Naive thymus-derived CD8-positive, alpha-beta T cell (primary cell): ENCODE data around the gene CTBP1. TPM values are rescaled to one million over a fixed set of nuclear protein-coding genes. Genes with fewer than 3 reads are reported as not detected.
A peak's percentile ranks its signal among the peaks of the same experiment; 100 is the strongest.

Experiments
- ATAC-seq, 2 donors: fragments of 150-1000 bp; cut with Tn5 transposase in 1 of 2; sonication (Bioruptor Pico), chemical (Tn5 transposase) in 1 of 2; 1 replicate in 1 of 2; 2 replicates in 1 of 2; pipeline ENCODE4 v1.10.0; 2021; ENCODE audit warnings: mild to moderate bottlenecking in 2 of 2, moderate library complexity in 2 of 2
- POLR2A ChIA-PET: fragments of 350-600 bp; sonication (Branson Sonifier 250); formaldehyde crosslinking; loops from one replicate; lab custom pipeline; 2021; ENCODE audit warnings: antibody characterized with exemption; lab: Charles Lee
- DNase-seq, 10 donors: peaks; one replicate each; pipeline versions ENCODE4 v3.0.0 to v3.0.0-alpha.2; 2020 to 2022
- H3K27ac Mint-ChIP-seq, 10 donors: one replicate each; pipeline ENCODE4 v1.8.0; 2020 to 2022; ENCODE audit warnings: mild to moderate bottlenecking in 10 of 10, mixed read lengths in 10 of 10, moderate library complexity in 4 of 10, inconsistent platforms in 1 of 10
- H3K27me3 Mint-ChIP-seq, 5 donors: one replicate each; pipeline ENCODE4 v1.8.0; 2021 to 2022; ENCODE audit warnings: mixed read lengths in 5 of 5
- H3K36me3 Mint-ChIP-seq, 3 donors: one replicate each; pipeline ENCODE4 v1.8.0; 2020 to 2022; ENCODE audit warnings: mixed read lengths in 3 of 3, mild to moderate bottlenecking in 2 of 3, inconsistent platforms in 1 of 3
- H3K4me1 Mint-ChIP-seq, 4 donors: one replicate each; pipeline ENCODE4 v1.8.0; 2021 to 2022; ENCODE audit warnings: mixed read lengths in 4 of 4
- H3K4me3 Mint-ChIP-seq, 10 donors: one replicate each; pipeline ENCODE4 v1.8.0; 2020 to 2022; ENCODE audit warnings: mild to moderate bottlenecking in 10 of 10, mixed read lengths in 10 of 10, moderate library complexity in 6 of 10, inconsistent platforms in 1 of 10
- H3K9me3 Mint-ChIP-seq, 9 donors: one replicate each; pipeline ENCODE4 v1.8.0; 2020 to 2022; ENCODE audit warnings: mixed read lengths in 9 of 9, mild to moderate bottlenecking in 3 of 9, inconsistent platforms in 1 of 9, moderate library complexity in 1 of 9
- polyA plus RNA-seq, 3 donors: library from polyadenylated mRNA; unstranded; fragments of 300-500 nt; fragmentation: Illumina TruSeq; gene quantifications; one replicate each; pipeline ENCODE4 v1.2.3, GENCODE V29; 2021
- total RNA-seq, 8 experiments: library from RNA in 2 of 8; stranded (reverse) in 2 of 8; gene quantifications; one replicate each; pipeline ENCODE4 v1.2.3 and lab custom pipeline; 2021 to 2026

Gene CTBP1
- total and polyA plus RNA-seq, 5 experiments from 2014 or later: 51.0 to 193 (median 104) TPM

DNA sequence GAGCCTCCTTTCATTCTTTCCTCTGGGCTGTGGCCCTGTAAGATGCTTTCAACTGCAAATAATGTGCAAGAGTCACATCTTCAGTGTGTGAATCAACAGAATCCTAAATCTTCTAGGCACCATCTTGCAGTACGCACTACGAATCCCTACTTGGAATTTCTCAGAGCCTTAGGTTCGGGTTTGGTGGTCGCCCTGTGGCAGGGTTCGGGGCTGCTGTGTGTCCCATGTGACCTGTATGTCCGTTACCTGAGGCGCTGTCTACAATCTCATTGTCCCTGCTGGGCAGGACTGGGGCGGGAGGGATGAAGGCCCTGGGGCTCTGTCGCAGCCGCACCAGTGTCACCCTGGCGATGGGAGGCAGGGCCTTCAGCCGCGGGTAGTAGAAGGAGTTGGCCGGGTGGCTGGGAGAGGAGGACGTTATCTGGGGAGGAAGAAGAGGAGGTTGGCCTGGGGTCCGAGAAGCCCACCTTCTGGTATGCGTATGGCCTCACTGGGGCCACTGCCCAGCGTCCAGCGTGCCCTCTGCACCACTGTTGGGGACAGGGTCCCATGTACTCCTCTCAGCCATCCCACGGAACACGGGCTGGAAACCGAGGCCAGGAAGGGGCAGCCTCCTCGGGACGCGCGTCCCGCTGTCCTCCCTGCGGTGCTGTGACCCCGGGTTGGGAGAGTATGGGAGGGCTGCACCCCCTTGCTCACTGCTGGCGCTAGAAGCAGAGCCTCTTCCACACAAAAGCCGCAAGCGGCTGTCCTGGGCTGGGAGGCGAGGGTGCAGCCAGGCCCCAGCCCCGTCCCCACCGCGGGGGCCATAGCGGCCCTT is 78.6 kb downstream of the CTBP1 start:
- peaks cover 0 to 4% (median 0%) of the 10 kb centered on the region in 3 donors for H3K36me3 Mint-ChIP-seq
- no peak for ATAC-seq
- peaks cover 13 to 37% (median 31%) of the 10 kb centered on the region in 4 donors for H3K4me1 Mint-ChIP-seq
- peaks cover 2 to 19% (median 7%) of the 10 kb centered on the region in 5 donors for H3K27me3 Mint-ChIP-seq
- POLR2A ChIA-PET: interaction anchor here (0.6 to 1.9 kb wide), 3 partner anchors 19 to 41 kb away, joined by 3 to 8 read pairs (median 4); no protein-coding TSS in a partner anchor
- peak overlapping the region in 9 of 10 donors; percentile 33 to 77 (median 60) for H3K4me3 Mint-ChIP-seq
- H3K9me3 Mint-ChIP-seq: no peaks in the 10 kb centered on the region
- peak in 1 of 10 donors; percentile 58 for DNase-seq
- peak overlapping the region in 5 of 10 donors; percentile 15 to 83 (median 43) for H3K27ac Mint-ChIP-seq

DNA sequence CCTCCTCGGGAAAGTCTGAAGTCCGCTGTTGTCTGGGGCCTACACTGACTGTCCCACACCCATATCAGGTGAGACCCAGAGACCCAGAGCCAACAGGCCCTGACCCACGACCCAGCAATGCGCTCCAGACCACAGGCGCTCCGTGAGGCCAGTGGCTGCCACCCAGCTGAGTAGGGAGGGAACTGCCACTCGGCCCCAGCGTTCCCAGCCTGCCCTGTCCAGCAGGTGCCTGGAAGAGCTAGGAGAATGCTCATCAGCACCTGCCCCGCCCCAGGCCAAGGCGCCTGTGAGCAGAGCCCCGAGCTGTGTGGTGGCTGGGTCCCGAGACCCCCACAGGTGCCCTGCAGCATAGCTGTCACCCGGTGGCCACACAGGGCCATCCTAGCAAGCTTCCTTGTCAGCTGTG is 79.2 kb downstream of the CTBP1 start:
- POLR2A ChIA-PET: interaction anchor here (1.1 to 3.2 kb wide), 2 partner anchors 33 to 99 kb away, joined by 5 to 26 read pairs; no protein-coding TSS in a partner anchor
- peak overlapping the region in 2 of 10 donors; percentile 71 for H3K4me3 Mint-ChIP-seq
- no peak for ATAC-seq
- H3K9me3 Mint-ChIP-seq: no peaks in the 10 kb centered on the region
- no peak for DNase-seq
- peaks cover 0 to 4% (median 0%) of the 10 kb centered on the region in 3 donors for H3K36me3 Mint-ChIP-seq
- peaks cover 2 to 19% (median 7%) of the 10 kb centered on the region in 5 donors for H3K27me3 Mint-ChIP-seq
- peaks cover 13 to 37% (median 31%) of the 10 kb centered on the region in 4 donors for H3K4me1 Mint-ChIP-seq
- H3K27ac Mint-ChIP-seq: no peak overlapping the region

DNA sequence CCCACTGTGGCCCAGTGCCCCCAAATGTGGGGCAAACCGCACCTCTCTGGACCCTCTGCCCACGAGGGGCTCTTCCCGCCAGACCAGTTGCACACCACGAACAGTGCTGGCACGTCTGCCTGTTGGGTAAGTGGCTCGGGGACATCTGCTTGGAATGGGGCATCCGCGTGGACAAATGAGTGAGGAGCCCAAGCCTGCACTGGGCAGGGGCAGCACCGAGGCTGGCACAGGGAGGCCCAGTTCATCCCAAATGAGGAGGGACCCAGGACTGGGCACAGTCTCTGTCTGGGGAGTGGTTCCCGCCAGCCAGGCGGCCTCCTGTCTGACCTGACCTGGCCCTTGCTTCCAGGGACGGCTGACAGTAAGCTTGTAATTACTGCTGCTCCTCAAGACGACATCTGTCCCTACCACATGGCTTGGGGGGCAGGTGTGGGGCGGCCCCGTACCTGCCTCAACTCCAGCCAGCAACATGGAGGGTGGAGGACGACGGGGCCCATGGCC is 79.7 kb downstream of the CTBP1 start:
- ATAC-seq (no peak), DNase-seq (peak in 1 of 10 donors; percentile 62)
- H3K4me3 Mint-ChIP-seq: peak overlapping the region; percentile 28 to 87 (median 54)
- peaks cover 2 to 19% (median 7%) of the 10 kb centered on the region in 5 donors for H3K27me3 Mint-ChIP-seq
- H3K36me3 Mint-ChIP-seq: peaks cover 0 to 4% (median 0%) of the 10 kb centered on the region in 3 donors
- H3K9me3 Mint-ChIP-seq: no peaks in the 10 kb centered on the region
- H3K4me1 Mint-ChIP-seq: peaks cover 13 to 36% (median 31%) of the 10 kb centered on the region in 4 donors
- POLR2A ChIA-PET: interaction anchor here (1.1 to 3.2 kb wide), 4 partner anchors 33 to 177 kb away, joined by 4 to 27 read pairs (median 16); partner anchors contain the start of genes CTBP1 and UVSSA
- peak overlapping the region in 7 of 10 donors; percentile 56 to 88 (median 73) for H3K27ac Mint-ChIP-seq

DNA sequence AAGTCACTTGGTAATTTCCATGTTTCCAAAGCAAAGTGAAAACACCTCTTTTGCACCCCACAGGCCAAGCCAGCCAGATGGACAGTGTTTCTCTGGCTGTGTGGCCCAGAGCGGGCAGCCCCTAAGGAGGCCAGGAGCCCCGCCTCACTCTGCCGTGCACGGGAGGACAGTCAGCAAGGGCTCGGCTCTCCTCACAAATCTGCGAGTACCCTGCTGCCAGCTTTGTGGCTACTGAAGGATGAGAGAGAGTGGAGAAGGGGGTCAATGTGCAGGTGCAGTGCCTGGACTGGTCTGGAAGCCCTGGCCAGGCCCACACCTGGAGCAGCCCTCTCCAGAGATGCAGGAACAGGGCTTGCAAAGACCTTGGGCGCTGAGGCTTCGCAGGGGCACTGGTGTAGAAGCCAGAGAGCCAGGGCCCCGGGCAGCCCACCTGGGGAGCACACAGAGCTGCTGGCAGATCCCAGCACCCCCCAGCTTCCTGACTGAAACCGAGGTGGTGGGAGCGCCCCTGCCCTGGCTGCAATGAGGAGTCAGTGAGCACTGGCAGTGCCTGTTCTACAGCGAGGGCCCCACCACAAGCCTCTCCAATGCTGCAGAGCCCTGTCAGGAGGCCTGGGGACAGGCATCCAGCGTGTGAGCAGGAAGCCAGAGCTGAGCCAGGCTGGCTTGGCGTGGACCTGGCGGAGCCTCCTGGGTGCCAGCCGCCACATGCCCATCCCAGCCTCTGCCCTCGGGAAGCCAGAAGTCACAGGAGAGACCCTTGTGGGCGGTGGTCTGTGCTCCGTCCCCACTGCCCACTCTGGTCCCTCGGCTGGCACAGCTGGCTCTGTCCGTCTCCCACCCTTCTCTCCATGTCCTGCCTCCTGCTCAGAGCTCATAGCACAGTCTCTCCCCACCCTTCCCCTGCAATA is 80.5 kb downstream of the CTBP1 start:
- Mint-ChIP-seq H3K9me3 (no peaks in the 10 kb centered on the region), H3K4me3 (peak overlapping the region; percentile 84 to 90 (median 87)), H3K36me3 (peaks cover 0 to 4% (median 0%) of the 10 kb centered on the region in 3 donors), H3K4me1 (peaks cover 13 to 38% (median 30%) of the 10 kb centered on the region in 4 donors), H3K27ac (peak overlapping the region in 8 of 10 donors; percentile 88 to 96 (median 93)), H3K27me3 (peaks cover 2 to 14% (median 7%) of the 10 kb centered on the region in 5 donors)
- POLR2A ChIA-PET: interaction anchor here (0.8 to 3.2 kb wide), 10 partner anchors 32 to 437 kb away, joined by 3 to 27 read pairs (median 5); partner anchors contain the start of genes CTBP1 and UVSSA
- no peak for ATAC-seq
- DNase-seq: no peak

DNA sequence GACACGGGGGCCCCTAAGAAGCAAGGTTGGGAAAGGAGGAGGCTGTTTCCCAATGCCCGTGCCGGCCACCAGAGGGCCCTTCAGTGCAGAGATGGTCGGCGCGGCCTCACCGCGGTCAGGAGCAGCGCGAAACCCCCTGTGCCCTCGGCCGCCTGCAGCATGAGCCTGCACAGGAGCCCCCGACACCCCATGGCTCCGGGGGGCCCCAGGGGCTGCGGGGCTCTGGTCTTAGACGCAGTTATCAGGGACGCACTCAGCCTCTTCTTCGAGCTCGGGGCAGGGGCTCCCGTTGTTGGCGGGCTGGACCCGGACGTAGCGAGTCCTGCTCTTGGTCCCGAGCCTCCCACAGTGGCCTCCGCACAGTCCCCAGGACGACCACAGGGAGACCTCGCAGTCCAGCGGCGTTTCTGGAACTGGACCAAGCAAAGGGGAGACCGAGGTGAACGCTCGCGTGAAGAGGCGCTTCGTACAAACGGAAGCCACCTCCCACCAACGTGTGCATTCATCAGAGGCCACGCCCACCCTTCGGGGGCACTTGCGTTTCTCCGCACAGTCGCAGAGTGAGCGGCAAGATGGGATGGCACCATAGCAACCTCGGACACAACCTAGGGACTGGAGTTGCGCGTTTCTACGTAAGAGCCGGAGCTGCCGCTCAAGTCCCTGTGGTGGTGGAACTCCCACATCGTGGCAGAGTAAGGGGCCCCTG is 81.5 kb downstream of the CTBP1 start:
- Mint-ChIP-seq H3K4me3 (peak overlapping the region; percentile 84 to 90 (median 87)), H3K9me3 (no peaks in the 10 kb centered on the region), H3K4me1 (peaks cover 13 to 41% (median 29%) of the 10 kb centered on the region in 4 donors), H3K27me3 (peaks cover 2 to 11% (median 7%) of the 10 kb centered on the region in 5 donors), H3K27ac (peak overlapping the region; percentile 8 to 96 (median 92)), H3K36me3 (peaks cover 0 to 4% (median 0%) of the 10 kb centered on the region in 3 donors)
- POLR2A ChIA-PET: interaction anchor here (0.6 to 3.2 kb wide), 13 partner anchors 13 to 438 kb away, joined by 3 to 27 read pairs (median 4); partner anchors contain the start of genes CTBP1 and UVSSA
- ATAC-seq (peak; percentile 84 to 87), DNase-seq (peak; percentile 80 to 94 (median 87))

DNA sequence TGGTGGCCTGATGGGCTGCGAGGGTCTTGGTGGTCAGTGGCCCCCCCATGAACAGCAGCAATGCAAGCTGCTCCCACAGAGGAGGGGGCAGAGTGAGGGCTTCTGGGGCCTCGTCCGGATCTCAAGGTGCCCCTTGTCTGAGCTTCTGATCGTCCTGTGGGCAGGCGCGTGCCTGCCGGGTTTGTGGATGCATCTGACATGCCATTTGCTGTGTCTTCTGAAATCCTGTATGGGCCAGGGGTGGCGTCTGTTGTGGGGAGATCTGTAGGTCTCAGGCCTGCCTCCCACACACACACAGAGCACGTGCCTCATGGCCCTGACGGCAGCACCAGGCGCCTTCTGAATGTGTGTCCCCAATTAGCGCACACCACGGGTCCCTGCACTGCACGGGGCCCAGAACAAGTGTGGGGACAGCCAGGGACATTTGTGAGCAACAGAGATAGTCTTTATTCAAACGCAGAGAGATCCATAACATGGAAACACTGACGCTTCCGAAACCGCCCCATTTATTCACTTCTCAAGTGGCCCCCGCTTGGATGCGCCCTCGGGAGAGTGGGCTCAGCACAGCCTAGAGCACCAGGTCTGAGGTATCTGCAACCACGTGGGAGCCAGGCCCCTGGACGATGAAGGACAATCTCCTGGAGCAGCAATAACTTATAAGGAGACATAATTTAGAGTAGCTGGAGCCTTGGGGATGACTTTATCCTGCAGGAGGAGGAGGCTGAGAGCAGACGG is 82.3 kb downstream of the CTBP1 start:
- Mint-ChIP-seq H3K9me3 (no peaks in the 10 kb centered on the region), H3K27ac (peak overlapping the region in 9 of 10 donors; percentile 35 to 96 (median 93)), H3K4me3 (peak overlapping the region; percentile 84 to 90 (median 87)), H3K4me1 (peaks cover 13 to 42% (median 28%) of the 10 kb centered on the region in 4 donors), H3K36me3 (peaks cover 0 to 4% (median 0%) of the 10 kb centered on the region in 3 donors), H3K27me3 (peaks cover 2 to 11% (median 6%) of the 10 kb centered on the region in 5 donors)
- DNase-seq (no peak), ATAC-seq (no peak)
- POLR2A ChIA-PET: interaction anchor here (0.9 to 3.2 kb wide), 10 partner anchors 14 to 438 kb away, joined by 3 to 27 read pairs (median 4); partner anchors contain the start of gene CTBP1

DNA sequence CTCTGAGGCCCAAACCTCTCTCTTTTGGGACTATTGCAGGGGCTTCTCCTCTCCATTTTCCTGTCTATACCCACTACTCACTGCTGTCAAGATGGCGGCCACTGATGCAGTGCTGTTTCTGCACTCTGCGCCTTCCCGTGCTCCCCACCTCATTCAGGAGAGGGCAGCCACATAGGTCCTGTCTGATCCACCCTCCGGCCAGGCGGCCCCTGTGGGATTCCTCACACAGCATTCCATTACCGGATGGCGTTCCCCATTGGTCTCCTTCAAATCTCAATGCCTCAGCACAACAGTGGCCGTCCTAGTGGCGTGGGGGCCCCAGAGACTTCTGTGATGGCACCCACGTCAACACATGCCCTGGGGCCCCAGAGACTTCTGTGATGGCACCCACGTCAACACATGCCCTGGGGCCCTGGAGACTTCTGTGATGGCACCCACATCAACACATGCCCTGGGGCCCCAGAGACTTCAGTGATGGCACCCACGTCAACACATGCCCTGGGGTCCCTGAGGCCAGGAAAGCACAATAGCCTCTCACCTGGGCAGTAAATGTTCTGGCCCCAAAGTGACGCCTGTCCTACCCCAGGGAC is 83.9 kb downstream of the CTBP1 start:
- H3K27me3 Mint-ChIP-seq: peaks cover 0 to 3% (median 0%) of the 10 kb centered on the region in 5 donors
- H3K9me3 Mint-ChIP-seq: no peaks in the 10 kb centered on the region
- H3K36me3 Mint-ChIP-seq: no peaks in the 10 kb centered on the region
- ATAC-seq: no peak
- no peak for DNase-seq
- POLR2A ChIA-PET: interaction anchor here (0.6 kb wide), 1 partner anchor 14 kb away, joined by 3 read pairs; no protein-coding TSS in a partner anchor
- H3K4me3 Mint-ChIP-seq: no peak overlapping the region
- peak overlapping the region in 1 of 10 donors; percentile 70 for H3K27ac Mint-ChIP-seq
- H3K4me1 Mint-ChIP-seq: peaks cover 9 to 34% (median 20%) of the 10 kb centered on the region in 4 donors

DNA sequence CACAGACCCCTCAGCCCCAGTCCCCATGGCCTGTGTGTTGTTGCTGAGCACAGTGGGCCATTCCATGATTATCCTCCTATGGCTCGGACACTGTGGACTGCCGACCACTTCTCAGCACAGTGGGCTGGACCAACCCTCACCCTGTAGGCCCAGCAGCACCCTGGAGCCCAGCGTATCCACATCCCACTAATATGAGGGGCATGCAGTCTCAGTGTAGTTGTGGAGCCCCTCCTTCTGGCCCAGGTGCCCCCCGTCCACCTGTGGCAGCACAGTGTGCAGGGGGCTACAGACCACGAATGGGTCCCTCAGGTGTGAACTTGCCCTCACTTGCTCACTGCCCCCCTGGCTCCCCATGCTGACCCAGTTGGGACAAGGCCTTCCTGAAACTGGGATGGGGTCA is 84.5 kb downstream of the CTBP1 start:
- Mint-ChIP-seq H3K27me3 (peaks cover 0 to 2% (median 0%) of the 10 kb centered on the region in 5 donors), H3K36me3 (no peaks in the 10 kb centered on the region), H3K4me3 (no peak overlapping the region), H3K9me3 (no peaks in the 10 kb centered on the region), H3K4me1 (peaks cover 9 to 34% (median 20%) of the 10 kb centered on the region in 4 donors), H3K27ac (peak overlapping the region in 1 of 10 donors; percentile 48)
- POLR2A ChIA-PET: no interaction called here
- DNase-seq (no peak), ATAC-seq (no peak)

DNA sequence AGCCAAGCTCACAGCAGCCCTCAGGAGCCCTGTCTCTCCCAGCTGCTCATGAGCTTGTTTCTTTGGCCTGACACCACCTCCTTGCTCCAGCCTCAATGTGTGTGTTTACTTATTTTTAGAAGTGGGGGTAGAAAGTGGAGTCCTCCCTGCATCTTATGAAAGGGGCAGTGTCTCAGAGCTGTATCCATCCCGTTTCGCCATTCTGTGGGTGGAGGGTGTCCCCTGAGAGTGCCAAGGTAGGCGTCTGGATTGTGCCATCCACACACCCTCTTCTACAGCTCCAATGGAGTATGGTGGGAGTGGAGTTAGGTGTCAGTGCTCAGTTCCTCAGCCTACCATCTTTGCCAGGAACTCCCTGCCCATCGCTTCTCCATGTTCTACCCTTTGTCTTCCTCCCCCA is 84.9 kb downstream of the CTBP1 start:
- Mint-ChIP-seq H3K9me3 (no peaks in the 10 kb centered on the region), H3K36me3 (no peaks in the 10 kb centered on the region)
- ATAC-seq: no peak

More for the DNA sequence above, 84.9 kb downstream of the CTBP1 start:
- Mint-ChIP-seq H3K4me3 (no peak overlapping the region), H3K27me3 (peaks cover 0 to 2% (median 0%) of the 10 kb centered on the region in 5 donors), H3K27ac (peak overlapping the region in 1 of 10 donors; percentile 48), H3K4me1 (peaks cover 8 to 31% (median 17%) of the 10 kb centered on the region in 4 donors)
- DNase-seq: no peak
- POLR2A ChIA-PET: no interaction called here
